HG03159 (cell line): ENCODE results near the gene TEAD2.

Source experiments
- ATAC-seq: cut with Tn5 transposase; IDR thresholded peaks from one replicate; pipeline ENCODE4 v1.9.1; 2021; ENCODE audit warnings: mild to moderate bottlenecking, moderate library complexity; ENCODE audit not compliant: unreplicated experiment

TEAD2 gene

DNA sequence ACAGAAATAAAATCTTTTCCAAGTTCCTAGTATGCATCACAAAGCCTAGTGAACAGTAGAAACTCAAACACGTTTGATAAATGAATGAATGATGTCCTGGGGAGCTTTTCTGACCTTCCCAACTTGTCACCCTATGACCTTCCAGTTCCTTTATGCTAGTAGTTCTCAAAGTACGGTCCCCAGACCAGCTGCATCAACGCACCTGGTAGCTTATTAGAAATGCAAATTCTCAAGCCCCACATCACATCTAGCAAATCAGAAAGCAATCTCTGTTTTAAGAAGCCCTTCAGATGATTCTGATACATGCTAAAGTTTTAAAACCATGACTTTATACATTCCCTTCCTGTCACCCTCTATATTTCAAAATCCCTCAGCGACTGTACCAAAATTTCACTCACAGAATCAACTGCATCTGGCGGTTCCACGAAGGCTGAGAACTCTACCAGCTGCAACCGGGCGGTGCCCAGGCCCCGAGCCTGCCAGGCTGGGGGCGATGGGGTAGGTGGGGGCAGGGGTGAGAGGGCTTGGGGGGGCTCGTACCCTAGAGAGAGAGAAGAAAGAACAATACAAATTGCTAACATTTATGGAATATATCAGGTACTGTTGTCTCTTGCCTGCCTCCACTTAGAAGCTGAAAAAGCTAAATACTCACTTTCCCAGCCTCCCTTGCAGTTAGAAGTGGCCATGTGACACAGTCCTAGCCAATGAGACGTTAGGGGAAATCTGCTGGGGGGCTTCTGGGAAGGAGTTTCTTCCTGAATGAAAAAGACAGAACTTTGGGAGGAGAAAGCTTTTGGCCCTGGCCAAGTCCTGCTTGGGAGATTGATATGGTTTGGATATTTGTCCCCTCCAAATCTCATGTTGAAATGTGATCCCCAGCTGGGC lies 13.7 kb downstream of the TEAD2 start:
- no peak for ATAC-seq

DNA sequence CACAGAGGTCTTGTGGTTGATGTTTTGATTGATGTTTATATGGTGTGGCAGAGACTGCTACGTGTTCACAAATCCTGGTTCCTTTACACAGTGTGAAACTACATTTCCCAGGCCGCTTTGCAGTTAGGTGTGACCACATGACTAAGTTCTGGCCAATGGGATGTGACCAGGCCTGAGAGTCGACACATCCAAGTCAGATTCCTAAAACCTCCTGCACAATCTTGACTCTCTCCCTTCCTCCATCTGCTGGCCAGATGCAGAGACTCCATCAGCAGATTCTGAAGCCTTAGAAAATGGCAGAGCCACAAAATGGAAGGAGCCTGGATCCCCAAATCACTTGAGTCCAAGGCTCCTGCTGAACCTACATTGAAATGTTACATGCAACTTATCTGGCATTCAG lies 14.4 kb downstream of the TEAD2 start:
- no peak for ATAC-seq

DNA sequence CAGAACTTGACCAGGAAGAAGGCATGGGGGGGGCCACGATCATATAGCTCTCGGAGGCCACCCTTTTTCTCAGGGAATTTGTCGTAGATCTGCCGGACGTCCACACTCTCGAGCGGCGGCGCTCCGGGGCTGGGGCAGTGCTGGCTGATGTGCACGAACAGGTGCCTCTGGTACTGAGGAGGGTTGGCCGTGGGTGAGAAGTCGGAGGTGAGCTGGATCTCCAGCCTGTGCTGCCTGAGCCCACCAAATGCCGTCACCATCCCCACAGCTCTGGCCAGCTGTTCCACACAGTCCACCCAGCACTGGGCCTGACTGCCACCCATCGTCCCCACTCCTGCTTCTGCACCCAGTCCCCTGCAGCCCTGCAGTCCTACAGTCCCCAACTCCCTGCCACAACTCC lies 15.0 kb downstream of the TEAD2 start:
- no peak for ATAC-seq

DNA sequence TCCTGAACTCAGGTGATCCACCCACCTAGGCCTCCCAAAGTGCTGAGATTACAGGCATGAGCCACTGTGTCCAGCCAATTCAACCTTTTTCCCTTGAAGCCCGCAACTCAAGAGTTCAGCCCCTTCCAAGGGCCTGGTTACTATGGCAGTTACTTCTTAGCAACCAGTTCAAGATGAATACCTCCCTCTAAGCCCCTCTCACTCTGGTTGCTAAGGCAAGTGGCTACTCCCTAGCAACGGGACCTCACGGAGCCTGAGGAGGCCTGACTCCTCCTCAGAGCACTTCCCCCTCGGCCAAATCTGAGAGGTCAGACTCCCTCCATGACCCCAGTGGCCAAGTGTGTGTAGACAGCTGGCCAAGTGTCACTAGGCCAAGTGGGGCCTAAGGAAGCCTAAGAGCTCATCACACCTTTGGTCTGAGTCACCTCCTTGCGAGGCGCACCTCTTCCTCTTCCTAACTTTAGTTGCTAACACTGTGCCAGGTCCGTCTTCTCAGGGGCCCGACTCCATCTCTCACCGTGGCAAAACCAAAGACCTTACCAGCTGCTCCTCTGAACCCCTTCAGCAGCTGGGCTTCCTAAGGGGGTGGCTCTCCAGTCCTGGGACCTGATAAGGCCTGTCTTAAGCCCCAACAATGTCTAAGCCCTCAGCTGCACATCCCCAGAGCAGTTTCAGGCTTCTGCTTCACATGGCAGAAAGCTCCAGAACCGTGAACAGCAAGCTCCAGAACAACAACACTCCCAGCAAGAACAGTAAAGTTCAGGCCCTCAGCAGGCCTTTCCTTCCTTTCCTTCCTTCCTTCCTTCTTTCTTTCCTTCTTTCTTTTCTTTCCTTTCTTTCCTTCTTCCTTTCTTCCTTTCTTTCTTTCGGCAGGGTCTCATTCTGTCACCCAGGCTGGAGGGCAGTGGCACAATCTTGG lies 17.5 kb downstream of the TEAD2 start:
- ATAC-seq: no peak

DNA sequence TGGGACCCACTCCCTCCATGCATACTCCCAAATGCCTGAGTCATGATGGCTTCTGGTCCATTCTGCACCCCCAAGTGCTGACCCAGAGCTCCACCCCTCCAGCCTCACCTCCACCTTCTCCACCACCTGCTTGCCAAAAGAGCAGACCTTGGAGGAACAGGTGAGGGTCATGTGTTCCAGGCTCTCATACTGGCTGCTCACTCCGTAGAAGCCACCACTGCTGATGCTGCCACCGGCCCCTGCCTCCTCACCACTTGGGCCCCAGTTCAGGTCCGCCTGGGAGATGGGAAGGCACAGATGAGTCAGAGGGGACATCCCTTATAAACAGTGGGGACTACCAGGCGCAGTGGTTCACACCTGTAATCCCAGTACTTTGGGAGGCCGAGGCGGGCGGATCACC lies 19.1 kb downstream of the TEAD2 start:
- no peak for ATAC-seq

DNA sequence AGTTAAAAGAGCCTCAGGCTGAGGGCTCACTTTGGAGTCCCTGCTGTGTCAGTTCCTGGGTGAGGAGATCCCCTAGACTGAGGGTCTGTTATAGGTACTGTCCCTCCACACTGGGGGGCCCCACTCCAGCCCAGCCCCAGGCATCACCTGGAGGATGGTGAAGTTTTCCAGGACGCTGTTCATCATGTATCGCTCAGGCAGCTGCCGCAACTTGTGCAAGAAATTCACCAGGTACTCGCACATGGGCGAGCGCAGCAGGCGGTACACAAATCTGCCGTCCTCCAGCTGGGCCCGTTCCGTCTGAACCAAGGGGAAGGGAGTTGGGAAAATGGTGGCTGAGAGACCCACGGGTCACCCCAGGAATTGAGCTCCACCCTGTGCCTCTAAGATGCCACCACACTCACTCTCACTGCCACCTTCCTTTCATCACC lies 19.9 kb downstream of the TEAD2 start:
- ATAC-seq: no peak

DNA sequence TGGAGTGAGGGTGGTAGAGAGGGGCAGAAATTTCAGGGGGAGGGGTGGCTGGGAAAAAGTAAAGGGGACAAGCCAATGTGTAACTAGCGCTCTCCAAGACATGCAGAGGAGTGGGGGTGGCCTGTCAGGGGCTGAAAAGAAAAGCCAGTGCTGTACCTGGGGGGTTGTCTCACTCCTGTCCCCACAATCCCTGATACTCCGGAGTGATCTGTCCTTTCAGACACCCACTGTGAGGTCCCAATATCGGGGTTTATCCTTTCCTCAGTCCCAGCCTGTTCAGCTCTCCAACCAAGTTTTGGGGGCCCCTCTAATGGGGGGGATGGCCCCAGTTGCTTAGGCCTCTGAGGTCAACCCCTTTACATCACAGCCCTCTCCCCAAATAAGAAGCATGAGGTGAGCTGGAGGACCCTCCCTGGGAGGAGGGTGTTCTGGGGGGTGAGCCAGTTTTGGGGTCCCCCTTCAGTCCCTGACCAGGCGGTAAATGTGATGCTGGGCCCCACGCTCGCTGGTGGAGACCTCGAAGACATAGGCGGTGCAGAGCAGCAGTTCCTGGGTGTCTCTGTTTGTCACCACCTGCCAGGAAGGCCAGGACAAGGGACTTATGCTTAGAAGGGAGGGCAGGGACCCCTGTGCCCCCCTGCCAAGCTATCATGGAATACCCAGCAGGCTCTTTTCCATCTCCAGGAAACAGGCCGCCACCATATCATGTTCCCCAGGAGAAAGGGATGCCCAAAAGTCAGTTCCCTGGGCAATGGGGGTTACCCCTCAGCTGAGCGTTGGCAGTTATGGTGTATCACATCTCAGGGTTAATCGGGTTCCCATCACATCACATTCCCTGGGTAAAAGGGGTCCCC lies 21.1 kb downstream of the TEAD2 start:
- no peak for ATAC-seq

DNA sequence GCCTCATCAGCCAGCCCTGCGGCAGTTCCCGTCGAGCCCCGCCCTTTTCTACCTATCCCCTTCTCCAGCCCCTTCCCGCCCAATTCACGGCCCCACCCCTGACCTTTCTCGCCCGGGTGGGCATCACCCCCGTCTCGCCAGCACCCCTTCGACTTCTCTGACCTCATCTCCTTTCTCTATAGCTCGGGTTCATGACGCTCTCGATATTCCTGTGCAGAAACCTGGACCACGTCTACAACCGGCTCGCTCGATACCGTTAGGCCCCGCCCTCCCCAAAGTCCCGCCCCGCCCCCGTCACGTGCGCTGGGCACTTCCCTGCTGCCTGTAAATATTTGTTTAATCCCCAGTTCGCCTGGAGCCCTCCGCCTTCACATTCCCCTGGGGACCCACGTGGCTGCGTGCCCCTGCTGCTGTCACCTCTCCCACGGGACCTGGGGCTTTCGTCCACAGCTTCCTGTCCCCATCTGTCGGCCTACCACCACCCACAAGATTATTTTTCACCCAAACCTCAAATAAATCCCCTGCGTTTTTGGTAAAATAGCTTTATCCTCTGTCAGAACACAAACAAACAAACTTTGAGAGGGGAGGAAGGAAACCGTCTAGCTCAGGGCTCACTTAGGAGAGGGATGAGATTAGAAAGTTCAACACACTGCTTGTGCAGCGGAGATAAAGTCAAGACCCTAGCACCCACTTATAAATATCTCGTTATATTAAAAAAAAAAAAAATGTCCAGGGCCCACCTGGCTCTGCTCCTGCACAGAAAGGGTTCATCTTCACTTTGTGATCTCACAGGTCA lies 21.9 kb downstream of the TEAD2 start:
- ATAC-seq: peak; percentile 74

DNA sequence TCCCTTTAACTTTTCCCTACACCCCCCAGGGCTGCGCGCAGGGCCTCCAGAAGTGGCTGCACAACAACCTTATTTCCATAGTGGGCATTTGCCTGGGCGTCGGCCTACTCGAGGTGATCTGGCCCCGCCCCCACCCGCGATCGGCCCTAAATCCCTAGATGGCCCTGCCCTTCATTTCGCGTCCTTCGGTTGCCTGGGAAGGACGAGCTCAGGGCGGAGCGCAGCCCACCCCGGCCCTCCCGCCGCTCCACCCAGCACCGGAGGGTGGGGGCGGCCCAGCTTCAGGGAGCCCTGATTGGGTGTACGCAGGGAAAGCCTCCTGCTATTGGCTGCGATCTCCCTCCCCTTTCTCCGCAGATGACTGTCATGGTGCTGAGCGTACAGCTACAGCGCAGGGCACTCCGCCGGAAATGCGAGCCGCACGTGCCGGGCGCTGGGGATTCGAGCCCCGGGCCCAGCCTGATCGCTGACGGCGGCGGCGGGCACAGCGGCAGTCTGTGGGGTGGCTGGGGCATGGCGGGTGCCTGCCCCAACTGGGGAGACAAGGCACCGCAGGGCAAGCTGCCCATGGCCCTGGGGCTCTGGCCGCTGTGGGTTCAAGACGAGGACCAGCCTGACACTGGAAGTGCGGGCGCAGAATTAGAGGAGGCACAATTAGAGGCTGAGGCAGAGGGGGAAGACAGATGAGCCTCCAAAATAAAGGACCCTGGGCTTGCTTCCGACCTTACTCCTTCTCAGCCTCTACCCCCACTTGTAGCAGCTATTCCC lies 22.7 kb downstream of the TEAD2 start:
- ATAC-seq: no peak

DNA sequence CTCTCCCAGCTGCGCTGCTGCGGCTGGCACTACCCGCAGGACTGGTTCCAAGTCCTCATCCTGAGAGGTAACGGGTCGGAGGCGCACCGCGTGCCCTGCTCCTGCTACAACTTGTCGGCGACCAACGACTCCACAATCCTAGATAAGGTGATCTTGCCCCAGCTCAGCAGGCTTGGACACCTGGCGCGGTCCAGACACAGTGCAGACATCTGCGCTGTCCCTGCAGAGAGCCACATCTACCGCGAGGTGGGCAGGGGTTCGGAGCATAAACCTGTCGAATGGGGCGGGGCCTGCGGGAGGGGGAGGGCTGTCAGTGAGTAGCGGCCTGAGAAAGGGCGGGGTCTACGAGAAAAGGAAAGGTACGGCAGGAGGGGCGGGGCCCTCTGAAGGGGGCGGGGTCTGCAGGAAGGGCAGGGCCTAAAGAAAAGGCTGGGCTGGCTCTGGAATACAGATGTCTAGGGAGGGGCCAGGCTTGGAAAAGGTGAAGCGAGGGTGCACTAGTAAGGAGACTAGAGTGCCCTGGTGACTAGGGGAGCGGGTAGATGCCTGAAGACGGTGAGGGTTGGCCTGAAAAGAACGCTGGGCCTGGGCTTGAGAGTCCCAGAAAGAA lies 23.4 kb downstream of the TEAD2 start:
- no peak for ATAC-seq

DNA sequence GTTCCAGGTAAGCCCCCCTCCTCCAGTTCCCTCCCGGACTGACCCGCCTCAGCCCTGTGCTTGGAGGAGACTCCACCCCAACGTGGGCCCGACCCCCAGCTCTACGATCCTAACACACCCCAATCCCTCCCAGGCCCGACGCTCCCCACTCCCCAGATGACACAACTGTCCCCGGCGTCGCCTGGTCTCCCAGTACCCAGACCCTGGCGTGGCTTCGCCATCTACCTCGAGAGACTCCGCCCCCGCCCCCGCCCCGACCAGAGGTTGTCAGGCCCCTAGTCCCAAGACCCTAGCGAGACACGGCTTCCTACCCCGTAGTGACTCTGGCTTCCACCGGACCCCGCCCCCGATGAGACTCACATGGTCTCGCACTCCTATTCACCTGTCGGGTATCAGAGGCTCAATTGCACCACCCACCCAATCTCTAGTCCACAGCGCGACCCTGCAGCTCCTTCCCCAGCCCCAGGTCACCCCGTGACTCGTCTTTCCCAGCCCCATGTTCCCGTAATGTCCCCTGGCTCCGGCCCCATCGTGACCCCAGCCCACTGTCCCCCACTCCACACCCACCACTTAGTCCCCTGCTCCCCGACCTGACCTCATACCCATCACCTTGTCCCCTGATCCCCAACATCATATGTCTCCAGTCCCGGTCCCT lies 24.1 kb downstream of the TEAD2 start:
- no peak for ATAC-seq

DNA sequence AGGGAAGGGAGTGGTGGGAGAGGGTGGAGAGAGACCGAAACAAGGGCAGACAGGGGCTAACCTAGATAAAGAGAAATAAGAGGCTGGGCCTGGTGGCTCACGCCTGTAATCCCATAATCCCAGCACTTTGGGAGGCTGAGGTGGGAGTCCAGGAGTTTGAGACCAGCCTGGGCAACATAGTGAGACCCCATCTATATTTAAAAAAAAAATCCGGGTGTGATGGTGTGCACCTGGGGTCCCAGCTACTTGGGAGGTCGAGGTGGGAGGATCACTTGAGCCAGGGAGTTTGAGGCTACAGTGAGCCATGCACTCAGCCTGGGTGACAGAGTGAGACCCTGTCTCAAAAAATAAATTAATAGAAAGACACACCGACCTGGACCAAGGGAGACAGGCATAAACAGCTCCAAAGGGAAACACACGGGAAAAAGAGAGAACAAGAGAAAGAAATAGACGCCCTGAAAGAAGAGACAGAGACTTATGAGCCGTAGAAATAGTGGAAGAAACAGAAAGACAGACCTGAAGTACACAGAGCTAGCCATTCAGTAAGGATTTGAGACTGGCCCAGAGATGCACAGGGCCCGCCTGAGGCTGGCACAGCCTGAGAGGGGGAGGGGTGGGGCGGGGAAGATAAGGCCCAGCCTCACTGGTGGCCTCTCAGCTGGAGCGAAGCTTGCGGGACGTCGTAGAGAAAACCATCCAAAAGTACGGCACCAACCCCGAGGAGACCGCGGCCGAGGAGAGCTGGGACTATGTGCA lies 24.8 kb downstream of the TEAD2 start:
- no peak for ATAC-seq

DNA sequence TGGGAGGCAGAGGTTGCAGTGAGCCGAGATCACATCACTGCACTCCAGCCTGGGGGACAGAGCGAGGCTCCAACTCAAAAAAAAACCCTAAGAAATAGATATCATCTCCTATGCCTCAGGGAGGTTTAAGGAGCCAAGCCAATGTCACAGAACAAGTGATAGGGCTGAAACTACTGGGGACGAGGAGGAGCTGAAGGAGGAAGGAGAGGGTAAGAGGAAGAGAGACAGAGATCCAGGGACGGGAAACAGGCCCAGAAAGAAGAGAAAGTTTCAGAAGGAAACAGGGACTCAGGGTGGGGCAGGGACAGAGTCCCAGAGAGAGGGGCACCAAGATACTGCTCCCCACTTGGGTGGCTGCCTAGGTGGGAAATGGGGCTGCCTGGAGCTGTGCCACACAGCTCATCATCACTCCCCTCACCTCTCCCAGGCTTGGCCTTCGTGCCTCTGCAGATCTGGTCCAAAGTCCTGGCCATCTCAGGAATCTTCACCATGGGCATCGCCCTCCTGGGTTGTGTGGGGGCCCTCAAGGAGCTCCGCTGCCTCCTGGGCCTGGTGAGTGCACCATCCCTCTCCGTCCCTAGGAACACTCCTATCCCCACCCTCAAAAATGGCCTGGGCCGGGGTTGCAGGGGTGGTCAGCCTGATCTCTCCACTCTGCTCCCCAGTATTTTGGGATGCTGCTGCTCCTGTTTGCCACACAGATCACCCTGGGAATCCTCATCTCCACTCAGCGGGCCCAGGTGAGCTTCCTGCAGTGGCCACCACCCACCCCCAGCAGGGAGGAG lies 25.5 kb downstream of the TEAD2 start:
- no peak for ATAC-seq

DNA sequence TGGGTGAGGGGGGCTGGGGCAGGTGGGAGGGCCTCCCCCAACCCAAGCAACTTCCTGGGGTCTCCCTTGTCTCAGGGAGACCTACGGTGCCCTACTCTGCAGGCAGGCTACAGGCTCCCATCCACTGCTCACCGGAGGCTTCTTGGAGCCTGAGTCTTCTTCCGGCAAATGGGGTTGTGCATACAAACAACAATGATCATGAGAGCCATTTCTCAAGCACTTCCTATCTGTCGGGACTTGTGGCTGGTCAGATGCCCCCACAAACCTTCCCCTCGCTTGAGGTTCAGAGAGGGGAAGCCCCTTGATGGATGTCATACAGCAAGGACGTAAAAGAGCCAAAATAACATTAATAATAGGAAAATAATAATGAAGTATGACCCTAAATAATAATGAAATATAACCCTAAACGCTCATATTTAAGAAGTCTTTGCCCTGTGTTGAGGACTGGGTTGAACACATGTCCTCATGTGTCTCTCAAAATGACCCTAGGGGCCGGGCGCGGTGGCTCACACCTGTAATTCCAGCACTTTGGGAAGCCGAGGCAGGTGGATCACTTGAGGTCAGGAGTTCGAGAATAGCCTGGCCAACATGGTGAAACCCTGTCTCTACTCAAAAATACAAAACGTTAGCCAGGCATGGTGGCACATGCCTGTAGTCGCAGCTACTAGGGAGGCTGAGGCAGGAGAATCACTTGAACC lies 26.3 kb downstream of the TEAD2 start:
- ATAC-seq: no peak

DNA sequence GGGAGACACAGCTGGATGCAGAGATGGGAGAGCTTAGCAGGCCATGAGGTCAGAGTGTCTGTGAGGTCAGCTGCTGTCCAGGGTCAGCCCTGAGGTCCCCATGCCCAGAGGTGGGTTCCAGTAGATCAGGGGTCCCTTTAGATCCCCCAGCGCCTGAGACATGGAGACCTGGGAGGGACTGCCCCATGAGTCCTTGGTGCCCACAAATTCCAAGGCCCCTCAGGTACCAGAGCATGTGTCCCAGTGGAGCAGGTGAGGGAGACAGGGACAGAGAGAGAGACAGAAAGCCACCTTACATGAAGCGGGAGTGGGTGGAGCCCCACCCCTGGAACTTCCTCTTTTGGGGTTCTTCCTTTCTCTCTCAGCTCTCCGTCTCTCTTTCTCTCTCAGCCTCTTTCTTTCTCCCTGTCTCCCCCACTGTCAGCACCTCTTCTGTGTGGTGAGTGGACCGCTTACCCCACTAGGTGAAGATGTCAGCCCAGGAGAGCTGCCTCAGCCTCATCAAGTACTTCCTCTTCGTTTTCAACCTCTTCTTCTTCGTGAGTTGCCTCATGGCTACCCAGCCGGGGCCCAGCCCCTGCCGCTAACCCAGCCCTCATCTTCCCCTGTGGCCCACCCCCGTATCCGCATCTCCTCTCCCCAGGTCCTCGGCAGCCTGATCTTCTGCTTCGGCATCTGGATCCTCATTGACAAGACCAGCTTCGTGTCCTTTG lies 27.0 kb downstream of the TEAD2 start, which contains the start of gene CD37:
Gene CD37, plus strand, starts transcription at position 336 of the 713 bp plus-strand sequence. Its CDS starts 135 bp downstream, at position 471.
- no peak for ATAC-seq
